ENCODE measurements around the gene COL6A5. TPM values are rescaled to one million over a fixed set of nuclear protein-coding genes. Genes with fewer than 3 reads are reported as not detected.
"Not testable (repeated sequence)": the region's sequence is repeated elsewhere in the genome, so short reads cannot be mapped to it uniquely, and the experiment has no call there.

The COL6A5 gene
- total RNA-seq, 2 donors from 2014 or later = not detected

- ATAC-seq; H3K36me3 Mint-ChIP-seq (ENCODE audit: low read depth); H3K4me3 Mint-ChIP-seq; H3K9me3 ChIP-seq (ENCODE audit: control insufficient read depth, low read length, poor library complexity, severe bottlenecking); DNase-seq; H3K27ac Mint-ChIP-seq; H3K4me1 Mint-ChIP-seq; H3K27me3 Mint-ChIP-seq: not testable (repeated sequence)
These were observed 86.6 kb downstream of the COL6A5 start for GRCh38 chr3:130432086-130432485.

GRCh38 chr3:130433306-130433705, 87.8 kb downstream of the COL6A5 start:
- Mint-ChIP-seq H3K4me1 (no peaks in the 10 kb centered on the region), H3K27ac (no peak overlapping the region), H3K4me3 (no peak overlapping the region), H3K27me3 (peaks cover 5% of the 10 kb centered on the region), H3K36me3 (ENCODE audit: low read depth) (no peaks in the 10 kb centered on the region)
- ATAC-seq = no peak
- no peaks in the 10 kb centered on the region for H3K9me3 ChIP-seq (ENCODE audit: control insufficient read depth, low read length, poor library complexity, severe bottlenecking)
- DNase-seq = no peak

- H3K9me3 ChIP-seq (ENCODE audit: control insufficient read depth, low read length, poor library complexity, severe bottlenecking) = no peaks in the 10 kb centered on the region
- Mint-ChIP-seq H3K4me1 (no peaks in the 10 kb centered on the region), H3K27ac (no peak overlapping the region), H3K36me3 (ENCODE audit: low read depth) (no peaks in the 10 kb centered on the region), H3K27me3 (peaks cover 23% of the 10 kb centered on the region), H3K4me3 (no peak overlapping the region)
- no peak for ATAC-seq
- DNase-seq = no peak
These were observed 96.8 kb downstream of the COL6A5 start for GRCh38 chr3:130442284-130442683.

- ATAC-seq = not testable (repeated sequence)
These were observed 101.4 kb downstream of the COL6A5 start for GRCh38 chr3:130446840-130447239.

GRCh38 chr3:130448155-130448554, 102.7 kb downstream of the COL6A5 start:
- ATAC-seq, H3K4me1 Mint-ChIP-seq: not testable (repeated sequence)

More at GRCh38 chr3:130446840-130447239, 101.4 kb downstream of the COL6A5 start:
- H3K27me3 Mint-ChIP-seq = peaks cover 23% of the 10 kb centered on the region
- not testable (repeated sequence) for H3K4me1 Mint-ChIP-seq; H3K27ac Mint-ChIP-seq; H3K9me3 ChIP-seq (ENCODE audit: control insufficient read depth, low read length, poor library complexity, severe bottlenecking); H3K36me3 Mint-ChIP-seq (ENCODE audit: low read depth); H3K4me3 Mint-ChIP-seq; DNase-seq

GRCh38 chr3:130456540-130456939, 111.1 kb downstream of the COL6A5 start:
- Mint-ChIP-seq H3K27me3 (peaks cover 6% of the 10 kb centered on the region), H3K27ac (no peak overlapping the region), H3K4me3 (no peak overlapping the region), H3K4me1 (no peaks in the 10 kb centered on the region), H3K36me3 (ENCODE audit: low read depth) (no peaks in the 10 kb centered on the region)
- no peaks in the 10 kb centered on the region for H3K9me3 ChIP-seq (ENCODE audit: control insufficient read depth, low read length, poor library complexity, severe bottlenecking)
- DNase-seq = no peak
- ATAC-seq = no peak

More at GRCh38 chr3:130448155-130448554, 102.7 kb downstream of the COL6A5 start:
- H3K9me3 ChIP-seq (ENCODE audit: control insufficient read depth, low read length, poor library complexity, severe bottlenecking); H3K27ac Mint-ChIP-seq; DNase-seq; H3K36me3 Mint-ChIP-seq (ENCODE audit: low read depth); H3K4me3 Mint-ChIP-seq: not testable (repeated sequence)
- peaks cover 23% of the 10 kb centered on the region for H3K27me3 Mint-ChIP-seq

GRCh38 chr3:130457671-130458070, 112.2 kb downstream of the COL6A5 start:
- H3K27me3 Mint-ChIP-seq = peaks cover 6% of the 10 kb centered on the region
- no peak for ATAC-seq
- no peak for DNase-seq
- no peak overlapping the region for H3K4me3 Mint-ChIP-seq
- H3K36me3 Mint-ChIP-seq (ENCODE audit: low read depth) = no peaks in the 10 kb centered on the region
- no peak overlapping the region for H3K27ac Mint-ChIP-seq
- no peaks in the 10 kb centered on the region for H3K9me3 ChIP-seq (ENCODE audit: control insufficient read depth, low read length, poor library complexity, severe bottlenecking)
- H3K4me1 Mint-ChIP-seq = no peaks in the 10 kb centered on the region

GRCh38 chr3:130459944-130460343, 114.5 kb downstream of the COL6A5 start:
- H3K27ac Mint-ChIP-seq = no peak overlapping the region
- H3K36me3 Mint-ChIP-seq (ENCODE audit: low read depth) = no peaks in the 10 kb centered on the region
- H3K27me3 Mint-ChIP-seq = peaks cover 22% of the 10 kb centered on the region
- H3K4me3 Mint-ChIP-seq = no peak overlapping the region
- ATAC-seq (no peak), DNase-seq (no peak)
- H3K9me3 ChIP-seq (ENCODE audit: control insufficient read depth, low read length, poor library complexity, severe bottlenecking) = no peaks in the 10 kb centered on the region
- no peaks in the 10 kb centered on the region for H3K4me1 Mint-ChIP-seq

- H3K4me1 Mint-ChIP-seq = no peaks in the 10 kb centered on the region
- H3K36me3 Mint-ChIP-seq (ENCODE audit: low read depth) = no peaks in the 10 kb centered on the region
- ATAC-seq (no peak), DNase-seq (no peak)
- no peak overlapping the region for H3K4me3 Mint-ChIP-seq
- peaks cover 31% of the 10 kb centered on the region for H3K27me3 Mint-ChIP-seq
- H3K9me3 ChIP-seq (ENCODE audit: control insufficient read depth, low read length, poor library complexity, severe bottlenecking) = no peaks in the 10 kb centered on the region
- H3K27ac Mint-ChIP-seq = no peak overlapping the region
These were observed 116.6 kb downstream of the COL6A5 start for GRCh38 chr3:130462089-130462488.

GRCh38 chr3:130463221-130463620, 117.7 kb downstream of the COL6A5 start:
- H3K4me3 Mint-ChIP-seq = no peak overlapping the region
- ATAC-seq = no peak
- no peaks in the 10 kb centered on the region for H3K36me3 Mint-ChIP-seq (ENCODE audit: low read depth)
- no peak for DNase-seq
- no peaks in the 10 kb centered on the region for H3K4me1 Mint-ChIP-seq
- H3K27me3 Mint-ChIP-seq = peaks cover 25% of the 10 kb centered on the region
- H3K9me3 ChIP-seq (ENCODE audit: control insufficient read depth, low read length, poor library complexity, severe bottlenecking) = no peaks in the 10 kb centered on the region
- H3K27ac Mint-ChIP-seq = no peak overlapping the region

GRCh38 chr3:130465521-130465920, 120.0 kb downstream of the COL6A5 start:
- no peaks in the 10 kb centered on the region for H3K9me3 ChIP-seq (ENCODE audit: control insufficient read depth, low read length, poor library complexity, severe bottlenecking)
- Mint-ChIP-seq H3K27me3 (peaks cover 38% of the 10 kb centered on the region), H3K4me3 (no peak overlapping the region), H3K27ac (no peak overlapping the region), H3K36me3 (ENCODE audit: low read depth) (no peaks in the 10 kb centered on the region), H3K4me1 (no peaks in the 10 kb centered on the region)
- ATAC-seq = no peak
- DNase-seq = no peak

- ATAC-seq (no peak), DNase-seq (no peak)
- no peaks in the 10 kb centered on the region for H3K4me1 Mint-ChIP-seq
- no peaks in the 10 kb centered on the region for H3K9me3 ChIP-seq (ENCODE audit: control insufficient read depth, low read length, poor library complexity, severe bottlenecking)
- no peak overlapping the region for H3K27ac Mint-ChIP-seq
- H3K27me3 Mint-ChIP-seq = peaks cover 37% of the 10 kb centered on the region
- H3K4me3 Mint-ChIP-seq = no peak overlapping the region
- no peaks in the 10 kb centered on the region for H3K36me3 Mint-ChIP-seq (ENCODE audit: low read depth)
These were observed 122.8 kb downstream of the COL6A5 start for GRCh38 chr3:130468311-130468710.

- no peak for DNase-seq
- Mint-ChIP-seq H3K4me1 (no peaks in the 10 kb centered on the region), H3K4me3 (no peak overlapping the region), H3K36me3 (ENCODE audit: low read depth) (no peaks in the 10 kb centered on the region), H3K27me3 (peaks cover 27% of the 10 kb centered on the region), H3K27ac (no peak overlapping the region)
- H3K9me3 ChIP-seq (ENCODE audit: control insufficient read depth, low read length, poor library complexity, severe bottlenecking) = no peaks in the 10 kb centered on the region
- no peak for ATAC-seq
These were observed 124.7 kb downstream of the COL6A5 start for GRCh38 chr3:130470126-130470525.

GRCh38 chr3:130473416-130473815, 127.9 kb downstream of the COL6A5 start:
- H3K27me3 Mint-ChIP-seq = peaks cover 17% of the 10 kb centered on the region
- no peak overlapping the region for H3K4me3 Mint-ChIP-seq
- no peak for ATAC-seq
- no peak overlapping the region for H3K27ac Mint-ChIP-seq
- no peak for DNase-seq
- no peaks in the 10 kb centered on the region for H3K9me3 ChIP-seq (ENCODE audit: control insufficient read depth, low read length, poor library complexity, severe bottlenecking)
- no peaks in the 10 kb centered on the region for H3K4me1 Mint-ChIP-seq
- no peaks in the 10 kb centered on the region for H3K36me3 Mint-ChIP-seq (ENCODE audit: low read depth)

Measured in T-helper 17 cell (primary cell).